IMR-90 (cell line): ENCODE measurements around the gene AGBL1. TPM values are rescaled to one million over a fixed set of nuclear protein-coding genes. Genes with fewer than 3 reads are reported as not detected.

Experiments used
- ATAC-seq: fragments of 200-7000 bp; cut with Tn5 transposase; 2 replicates; pipeline ENCODE4 v1.9.1; 2020; ENCODE audit warnings: low read depth, mild to moderate bottlenecking, moderate library complexity
- BruUV-seq: library from RNA; stranded (reverse); fragments of 400-500 nt; replicated peaks from 2 replicates; lab custom pipeline; 2021; lab: Mats Ljungman, UMichigan
- CTCF ChIA-PET: fragments of 300-600 bp; formaldehyde crosslinking; extraction: SDS; loops from one replicate; lab custom pipeline; 2021; ENCODE audit warnings: antibody characterized with exemption; lab: Yijun Ruan, JAX
- POLR2A ChIA-PET: fragments of 300-600 bp; sonication (Branson Sonifier 250); formaldehyde crosslinking; loops from one replicate; lab custom pipeline; 2022; ENCODE audit warnings: antibody characterized with exemption; ENCODE audit not compliant: unreplicated experiment; lab: Charles Lee
- DNase-seq: peaks from one replicate; pipeline ENCODE4 v3.0.0; 2013
- H2AFZ ChIP-seq: replicated peaks from 2 replicates; pipeline ENCODE3; 2013; ENCODE audit warnings: low read length, mild to moderate bottlenecking; ENCODE audit not compliant: poor library complexity
- H2AK5ac ChIP-seq: 2 replicates; pipeline ENCODE4 v1.6.1; 2013; ENCODE audit warnings: low read depth, low read length, inconsistent platforms
- H2AK9ac ChIP-seq: replicated peaks from 2 replicates; pipeline ENCODE3; 2013; ENCODE audit warnings: mild to moderate bottlenecking, low read depth, low read length, moderate library complexity; ENCODE audit not compliant: poor library complexity
- H2BK120ac ChIP-seq: 2 replicates; pipeline ENCODE4 v1.6.1; 2013; ENCODE audit warnings: low read depth, low read length, inconsistent platforms
- H2BK15ac ChIP-seq: 3 replicates; pipeline ENCODE4 v1.6.1; 2013; ENCODE audit warnings: low read depth, low read length, inconsistent platforms
- H2BK20ac ChIP-seq: 2 replicates; pipeline ENCODE4 v1.6.1; 2013; ENCODE audit warnings: low read depth, mild to moderate bottlenecking, inconsistent platforms, low read length, moderate library complexity
- H2BK5ac ChIP-seq: 2 replicates; pipeline ENCODE4 v1.6.1; 2013; ENCODE audit warnings: mild to moderate bottlenecking, low read depth, low read length, inconsistent platforms; ENCODE audit not compliant: poor library complexity, severe bottlenecking
- H3K14ac ChIP-seq: replicated peaks from 2 replicates; pipeline ENCODE4 v1.6.1; 2013; ENCODE audit warnings: low read depth, low read length, inconsistent platforms
- H3K18ac ChIP-seq: 2 replicates; pipeline ENCODE4 v1.6.1; 2013; ENCODE audit warnings: low read depth, low read length, control low read depth
- H3K23ac ChIP-seq: 2 replicates; pipeline ENCODE4 v1.6.1; 2013; ENCODE audit warnings: low read depth, low read length, inconsistent platforms
- H3K27ac ChIP-seq: 2 replicates; pipeline ENCODE4 v1.5.1; 2013; ENCODE audit warnings: mild to moderate bottlenecking, control low read depth, low read length; ENCODE audit not compliant: insufficient read depth
- H3K27me3 ChIP-seq: 2 replicates; pipeline ENCODE4 v1.6.1; 2013; ENCODE audit warnings: low read length; ENCODE audit not compliant: control insufficient read depth, insufficient read depth
- H3K36me3 ChIP-seq: 2 replicates; pipeline ENCODE4 v1.6.1; 2013; ENCODE audit warnings: low read length, mixed read lengths; ENCODE audit not compliant: control insufficient read depth, insufficient read depth
- H3K4ac ChIP-seq: 2 replicates; pipeline ENCODE4 v1.6.1; 2013; ENCODE audit warnings: low read depth, low read length, inconsistent platforms
- H3K4me1 ChIP-seq: 2 replicates; pipeline ENCODE4 v1.6.1; 2013; ENCODE audit warnings: low read length, mixed read lengths; ENCODE audit not compliant: control insufficient read depth, insufficient read depth
- H3K4me2 ChIP-seq: 2 replicates; pipeline ENCODE4 v1.6.1; 2013; ENCODE audit warnings: low read depth, mild to moderate bottlenecking, control low read depth, low read length, moderate library complexity
- H3K4me3 ChIP-seq: 2 replicates; pipeline ENCODE4 v1.5.1; 2013; ENCODE audit warnings: low read depth, mild to moderate bottlenecking, control low read depth, low read length, moderate library complexity; ENCODE audit not compliant: insufficient read depth
- H3K56ac ChIP-seq: 2 replicates; pipeline ENCODE4 v1.6.1; 2013; ENCODE audit warnings: low read length, inconsistent platforms; ENCODE audit not compliant: insufficient read depth; ENCODE audit errors: extremely low read depth
- H3K79me1 ChIP-seq, 2 experiments: 2 replicates each; pipeline ENCODE4 v1.6.1; 2013; ENCODE audit warnings: low read length in 2 of 2, inconsistent platforms in 1 of 2, low read depth in 1 of 2
- H3K9ac ChIP-seq: 2 replicates; pipeline ENCODE4 v1.6.1; 2013; ENCODE audit warnings: low read depth, low read length, control low read depth
- H3K9me1 ChIP-seq: 2 replicates; pipeline ENCODE4 v1.6.1; 2013; ENCODE audit warnings: low read length, inconsistent platforms; ENCODE audit not compliant: insufficient read depth
- H3K9me3 ChIP-seq: 2 replicates; pipeline ENCODE4 v1.6.1; 2013; ENCODE audit warnings: low read length; ENCODE audit not compliant: control insufficient read depth, insufficient read depth
- H4K20me1 ChIP-seq: 2 replicates; pipeline ENCODE4 v1.6.1; 2013; ENCODE audit warnings: low read length, inconsistent platforms; ENCODE audit not compliant: insufficient read depth
- H4K5ac ChIP-seq: 2 replicates; pipeline ENCODE4 v1.6.1; 2013; ENCODE audit warnings: mild to moderate bottlenecking, low read depth, low read length, control low read depth
- H4K8ac ChIP-seq, 2 experiments: 2 replicates each; pipeline ENCODE4 v1.6.1; 2013; ENCODE audit warnings: low read depth in 2 of 2, low read length in 2 of 2, control low read depth in 1 of 2, inconsistent platforms in 1 of 2
- H4K91ac ChIP-seq: 2 replicates; pipeline ENCODE4 v1.6.1; 2013; ENCODE audit warnings: low read depth, low read length, inconsistent platforms; ENCODE audit not compliant: insufficient read depth
- BHLHE40 ChIP-seq: fragments of 150-350 bp; IDR thresholded peaks from 2 replicates; pipeline ENCODE4 v1.6.1; 2016; ENCODE audit warnings: mild to moderate bottlenecking, low read depth, low read length
- MAFK ChIP-seq: IDR thresholded peaks from 2 replicates; pipeline ENCODE4 v1.6.1; 2012; ENCODE audit warnings: low read depth, low read length, improper control_type of control experiment
- MAZ ChIP-seq: IDR thresholded peaks from 2 replicates; pipeline ENCODE4 v1.6.1; 2012; ENCODE audit warnings: low read depth, mild to moderate bottlenecking, low read length, improper control_type of control experiment, moderate library complexity, borderline replicate concordance
- MXI1 ChIP-seq: IDR thresholded peaks from 2 replicates; pipeline ENCODE4 v1.6.1; 2012; ENCODE audit warnings: low read depth, mild to moderate bottlenecking, low read length, moderate library complexity, borderline replicate concordance
- POLR2A ChIP-seq: IDR thresholded peaks from 2 replicates; pipeline ENCODE4 v1.6.1; 2012; ENCODE audit warnings: mild to moderate bottlenecking, low read depth, low read length
- RAD21 ChIP-seq: IDR thresholded peaks from 2 replicates; pipeline ENCODE4 v1.6.1; 2012; ENCODE audit warnings: low read length, improper control_type of control experiment
- RCOR1 ChIP-seq: IDR thresholded peaks from 2 replicates; pipeline ENCODE4 v1.6.1; 2012; ENCODE audit warnings: mild to moderate bottlenecking, low read length, improper control_type of control experiment; ENCODE audit not compliant: insufficient replicate concordance
- RFX5 ChIP-seq: IDR thresholded peaks from 2 replicates; pipeline ENCODE4 v1.8.0; 2012; ENCODE audit warnings: low read depth, mild to moderate bottlenecking, low read length, moderate library complexity
- SMC3 ChIP-seq: fragments of 150-350 bp; IDR thresholded peaks from 2 replicates; pipeline ENCODE4 v1.6.1; 2016; ENCODE audit warnings: low read depth, mild to moderate bottlenecking, antibody characterized with exemption, low read length, moderate library complexity
- dilution Hi-C: fragments of 300-500 bp; cut with HindIII; formaldehyde crosslinking; loops from one replicate; pipeline ENCODE4 v1.14.3; 2018; ENCODE audit warnings: low sequenced_read_pairs; ENCODE audit not compliant: unreplicated experiment
- in situ Hi-C: fragments of 300-500 bp; cut with MboI; formaldehyde crosslinking; loops from 3 replicates; pipeline ENCODE4 v1.14.3; 2019; ENCODE audit warnings: low sequenced_read_pairs, inconsistent platforms, mixed read lengths
- intact Hi-C: fragments of 100-400 bp; cut with micrococcal nuclease; formaldehyde crosslinking; loops from 2 replicates; pipeline ENCODE4 v1.10.0; 2022
- polyA plus RNA-seq, 3 experiments: library from polyadenylated mRNA; depleted of rRNA; stranded (reverse); fragments of >200 nt; gene quantifications; 2 replicates each; pipeline ENCODE4 v1.2.3, GENCODE V29; 2012; ENCODE audit warnings: low replicate concordance in 1 of 3
- total RNA-seq: library from RNA; depleted of rRNA; stranded (reverse); fragments of >200 nt; gene quantifications from 2 replicates; pipeline ENCODE4 v1.2.3, GENCODE V29; 2012
- TF ChIP-seq, protein P1 (sequence below): fragments of 150-350 bp; IDR thresholded peaks from 2 replicates; pipeline ENCODE4 v1.6.1; 2016; ENCODE audit warnings: low read depth, mild to moderate bottlenecking, low read length, moderate library complexity, borderline replicate concordance

The AGBL1 gene
- total and polyA plus RNA-seq, 2 of the 4 experiments (the other 2 are of a cell fraction) = not detected

DNA sequence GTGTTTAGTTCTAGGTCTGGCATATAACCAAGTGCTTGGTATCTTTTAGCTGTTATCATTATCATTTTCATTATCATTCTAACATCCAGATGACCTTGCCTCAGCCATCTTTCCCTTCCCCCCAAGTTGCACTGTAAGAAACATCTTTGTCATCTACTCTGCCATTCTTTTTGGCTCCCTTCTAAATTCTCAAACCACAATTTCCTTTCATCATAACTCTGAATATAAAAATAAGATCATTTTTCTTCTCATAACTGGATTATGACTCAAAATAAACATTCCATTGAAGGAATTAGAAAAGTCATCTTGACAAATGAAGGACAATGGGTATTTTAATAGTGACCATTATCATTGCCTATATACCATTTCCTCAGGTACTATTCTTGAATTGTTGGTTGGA is 786.2 kb downstream of the AGBL1 start:
- POLR2A ChIA-PET = no interaction called here
- intact Hi-C loops = no loop called here
- Histone ChIP-seq H3K56ac (no peak overlapping the region), H2BK5ac (no peak overlapping the region), H3K18ac (no peak overlapping the region), H4K8ac (no peak overlapping the region), H2BK120ac (no peak overlapping the region), H3K9me3 (peaks cover 11% of the 10 kb centered on the region), H3K9me1 (no peaks in the 10 kb centered on the region), H2BK15ac (no peak overlapping the region), H2AK5ac (no peak overlapping the region), H3K27me3 (no peaks in the 10 kb centered on the region), H3K79me1 (no peaks in the 10 kb centered on the region), H3K36me3 (no peaks in the 10 kb centered on the region), H4K5ac (no peak overlapping the region), H3K4me1 (no peaks in the 10 kb centered on the region), H2AK9ac (no peak overlapping the region), H4K20me1 (no peaks in the 10 kb centered on the region), H3K4me3 (no peak overlapping the region), H3K14ac (no peak overlapping the region), H3K27ac (no peak overlapping the region), H4K91ac (no peak overlapping the region), H2BK20ac (no peak overlapping the region), H2AFZ (no peak overlapping the region), H3K4me2 (no peak overlapping the region), H3K9ac (no peak overlapping the region), H3K23ac (no peak overlapping the region), H3K4ac (no peak overlapping the region)
- DNase-seq (no peak), ATAC-seq (no peak)
- CTCF ChIA-PET = no interaction called here
- no peak for TF ChIP-seq BHLHE40
- no peak for TF ChIP-seq POLR2A
- no peak for TF ChIP-seq MAZ
- no peak for TF ChIP-seq SMC3
- no peak for TF ChIP-seq MAFK
- TF ChIP-seq MXI1 = no peak
- TF ChIP-seq RAD21 = no peak
- TF ChIP-seq, protein P1, sequence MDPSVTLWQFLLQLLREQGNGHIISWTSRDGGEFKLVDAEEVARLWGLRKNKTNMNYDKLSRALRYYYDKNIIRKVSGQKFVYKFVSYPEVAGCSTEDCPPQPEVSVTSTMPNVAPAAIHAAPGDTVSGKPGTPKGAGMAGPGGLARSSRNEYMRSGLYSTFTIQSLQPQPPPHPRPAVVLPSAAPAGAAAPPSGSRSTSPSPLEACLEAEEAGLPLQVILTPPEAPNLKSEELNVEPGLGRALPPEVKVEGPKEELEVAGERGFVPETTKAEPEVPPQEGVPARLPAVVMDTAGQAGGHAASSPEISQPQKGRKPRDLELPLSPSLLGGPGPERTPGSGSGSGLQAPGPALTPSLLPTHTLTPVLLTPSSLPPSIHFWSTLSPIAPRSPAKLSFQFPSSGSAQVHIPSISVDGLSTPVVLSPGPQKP = no peak
- no peak for TF ChIP-seq RFX5
- TF ChIP-seq RCOR1 = no peak
- in situ Hi-C loops = no loop called here
- BruUV-seq = no TSS peak
- dilution Hi-C loops = no loop called here
